Large intestine (tissue), 3 donors: ENCODE results near the gene IL7R. TPM values are rescaled to one million over a fixed set of nuclear protein-coding genes. Genes with fewer than 3 reads are reported as not detected.
"Not testable (repeated sequence)": the region's sequence is repeated elsewhere in the genome, so short reads cannot be mapped to it uniquely, and the experiment has no call there.

ENCODE experiments used
- DNase-seq, 2 donors: peaks; one replicate each; pipeline versions ENCODE4 v3.0.0 to v3.0.0-alpha.2; 2013
- H3K27ac ChIP-seq: one replicate; pipeline ENCODE4 v1.5.1; 2013; ENCODE audit warnings: low read length
- H3K27me3 ChIP-seq: 2 replicates; pipeline ENCODE4 v1.6.1; 2013; ENCODE audit warnings: low read length; ENCODE audit not compliant: control insufficient read depth, insufficient read depth
- H3K36me3 ChIP-seq: 2 replicates; pipeline ENCODE4 v1.6.1; 2013; ENCODE audit warnings: low read length; ENCODE audit not compliant: control insufficient read depth, insufficient read depth
- H3K4me1 ChIP-seq: one replicate; pipeline ENCODE4 v1.6.1; 2013; ENCODE audit warnings: low read length; ENCODE audit not compliant: control insufficient read depth, insufficient read depth
- H3K4me3 ChIP-seq: one replicate; pipeline ENCODE4 v1.5.1; 2013; ENCODE audit warnings: low read length
- H3K9me3 ChIP-seq: one replicate; pipeline ENCODE4 v1.6.1; 2013; ENCODE audit warnings: mild to moderate bottlenecking, low read depth, low read length, moderate library complexity; ENCODE audit not compliant: control insufficient read depth
- WGBS: methylation state at CpG from one replicate; pipeline ENCODE4 v1.1.5; 2013; ENCODE audit warnings: low lambda C conversion rate; ENCODE audit not compliant: insufficient coverage; 5-methylcytosine and 5-hydroxymethylcytosine counted together
- polyA plus RNA-seq: library from polyadenylated mRNA; unstranded; fragments of 120-200 nt; gene quantifications from one replicate; pipeline ENCODE4 v1.2.1, GENCODE V29; 2013

Gene IL7R
- polyA plus RNA-seq, 1 donor: 9.9 TPM

DNA sequence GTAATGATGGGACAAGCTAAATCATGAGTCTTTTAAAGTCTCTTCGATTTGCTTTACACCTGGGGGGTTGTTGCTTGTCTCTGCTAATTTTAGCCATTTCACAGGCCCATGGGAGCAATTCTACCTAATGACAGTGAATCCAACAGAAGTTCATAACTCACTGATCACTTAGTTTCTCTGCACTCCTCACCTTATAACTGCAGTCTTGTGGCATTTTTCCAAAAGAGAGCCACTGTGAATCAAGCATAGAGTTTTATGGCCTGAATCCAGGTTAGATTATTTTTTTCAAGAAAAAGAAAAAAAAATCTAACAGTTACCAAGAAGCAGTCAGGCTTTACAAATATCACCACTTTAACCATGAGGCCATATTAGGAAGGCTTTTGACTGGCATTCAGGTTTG lies 1.5 kb upstream of the IL7R start:
- Histone ChIP-seq H3K36me3 (no peaks in the 10 kb centered on the region), H3K27me3 (peaks cover 2% of the 10 kb centered on the region), H3K4me1 (no peaks in the 10 kb centered on the region), H3K27ac (no peak overlapping the region), H3K4me3 (no peak overlapping the region), H3K9me3 (no peaks in the 10 kb centered on the region)
- DNase-seq: no peak
- WGBS: no CpG with 5 or more reads among the region's 1 CpG

- H3K27ac ChIP-seq: not testable (repeated sequence)
Observed at GRCh38 chr5:35856186-35856764, 416 bp upstream of the IL7R start.

GRCh38 chr5:35857606-35858205 lies 1.0 kb downstream of the IL7R start:
- no peaks in the 10 kb centered on the region for H3K9me3 ChIP-seq
- H3K36me3 ChIP-seq: no peaks in the 10 kb centered on the region
- H3K4me3 ChIP-seq: no peak overlapping the region
- H3K27me3 ChIP-seq: peaks cover 2% of the 10 kb centered on the region
- WGBS: no CpG with 5 or more reads among the region's 2 CpGs
- no peaks in the 10 kb centered on the region for H3K4me1 ChIP-seq
- H3K27ac ChIP-seq: no peak overlapping the region
- no peak for DNase-seq

More at GRCh38 chr5:35856186-35856764, 416 bp upstream of the IL7R start:
- H3K4me3 ChIP-seq, H3K27me3 ChIP-seq, H3K36me3 ChIP-seq, DNase-seq, H3K4me1 ChIP-seq, H3K9me3 ChIP-seq: not testable (repeated sequence)
- WGBS: 100% methylated on average over 1 of the region's 5 CpGs

DNA sequence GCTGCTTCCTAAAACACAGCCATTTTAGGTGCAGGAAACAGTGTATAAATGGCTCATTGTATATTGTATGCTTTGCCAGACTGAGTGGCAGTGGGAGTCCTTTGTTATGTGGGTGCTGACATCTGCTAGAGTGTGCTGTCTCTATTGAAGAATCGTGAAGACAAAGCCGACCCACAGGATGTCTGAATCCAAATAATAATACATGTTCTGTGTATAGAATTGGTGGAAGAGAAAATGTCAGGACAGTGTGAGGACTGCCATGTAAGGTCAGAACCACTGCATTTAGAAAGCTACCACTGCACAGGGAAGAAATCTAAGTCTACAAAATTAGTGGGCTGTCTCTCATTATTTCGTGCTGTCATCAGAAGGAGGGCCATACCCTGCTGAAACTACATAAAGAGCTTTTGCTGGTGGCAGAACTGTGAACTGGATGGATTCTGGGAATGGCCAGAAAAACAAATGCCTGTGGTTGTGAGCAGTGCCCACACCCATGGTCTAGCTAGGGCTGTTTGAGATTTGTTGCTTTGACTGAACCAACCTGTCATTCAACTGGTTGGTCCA lies 2.5 kb downstream of the IL7R start:
- Histone ChIP-seq H3K27ac (no peak overlapping the region), H3K27me3 (peaks cover 2% of the 10 kb centered on the region), H3K4me1 (no peaks in the 10 kb centered on the region), H3K36me3 (no peaks in the 10 kb centered on the region), H3K9me3 (no peaks in the 10 kb centered on the region), H3K4me3 (no peak overlapping the region)
- no peak for DNase-seq
- WGBS: 60% methylated on average over 1 of the region's 3 CpGs

DNA sequence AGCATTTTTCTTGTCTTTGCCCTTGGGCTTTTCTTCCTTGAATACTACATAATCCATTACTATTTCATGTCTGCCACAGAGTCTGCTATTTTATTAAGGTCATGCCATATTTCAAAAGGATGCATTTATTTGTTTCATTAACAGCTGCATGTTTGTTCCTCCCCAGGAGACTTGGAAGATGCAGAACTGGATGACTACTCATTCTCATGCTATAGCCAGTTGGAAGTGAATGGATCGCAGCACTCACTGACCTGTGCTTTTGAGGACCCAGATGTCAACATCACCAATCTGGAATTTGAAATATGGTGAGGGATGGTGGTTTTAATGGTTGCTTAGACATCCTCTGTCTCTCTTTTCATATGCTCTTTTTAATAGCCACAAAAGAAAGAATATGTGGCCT lies 4.0 kb downstream of the IL7R start:
- Histone ChIP-seq H3K9me3 (no peaks in the 10 kb centered on the region), H3K4me3 (no peak overlapping the region), H3K4me1 (no peaks in the 10 kb centered on the region), H3K36me3 (no peaks in the 10 kb centered on the region), H3K27me3 (peaks cover 2% of the 10 kb centered on the region), H3K27ac (no peak overlapping the region)
- no peak for DNase-seq
- no CpG with 5 or more reads among the region's 1 CpG for WGBS

GRCh38 chr5:35861718-35862117 lies 5.0 kb downstream of the IL7R start:
- WGBS: no CpG with 5 or more reads among the region's 1 CpG
- H3K4me1 ChIP-seq: no peaks in the 10 kb centered on the region
- no peaks in the 10 kb centered on the region for H3K36me3 ChIP-seq
- H3K4me3 ChIP-seq: no peak overlapping the region
- H3K27ac ChIP-seq: no peak overlapping the region
- DNase-seq: no peak
- H3K9me3 ChIP-seq: no peaks in the 10 kb centered on the region
- H3K27me3 ChIP-seq: peaks cover 2% of the 10 kb centered on the region

GRCh38 chr5:35862126-35862525 lies 5.4 kb downstream of the IL7R start:
- peaks cover 2% of the 10 kb centered on the region for H3K27me3 ChIP-seq
- H3K36me3 ChIP-seq: no peaks in the 10 kb centered on the region
- H3K9me3 ChIP-seq: no peaks in the 10 kb centered on the region
- WGBS: 80% methylated on average over 1 of the region's 2 CpGs
- no peak overlapping the region for H3K4me3 ChIP-seq
- no peak for DNase-seq
- no peaks in the 10 kb centered on the region for H3K4me1 ChIP-seq
- H3K27ac ChIP-seq: no peak overlapping the region

DNA sequence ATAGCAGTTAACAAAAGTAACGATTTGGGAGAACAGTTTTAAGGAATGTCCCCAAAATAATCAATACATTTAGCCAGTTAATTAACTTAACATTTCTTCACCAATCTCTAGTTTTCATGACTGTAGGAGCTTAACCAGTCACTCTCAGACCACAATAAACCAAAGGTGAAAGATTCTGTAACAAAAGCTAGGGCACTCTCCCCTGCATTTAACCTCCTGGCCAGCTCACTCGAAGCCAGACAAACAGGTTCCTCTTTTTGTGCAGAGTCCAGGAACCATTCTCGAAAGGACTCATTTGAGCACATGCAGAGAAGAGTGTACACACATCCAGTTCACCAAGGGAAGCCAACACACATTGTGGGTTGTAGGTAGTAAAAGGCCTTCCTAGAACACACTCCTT lies 6.5 kb downstream of the IL7R start:
- no peak for DNase-seq
- no peak overlapping the region for H3K4me3 ChIP-seq
- H3K9me3 ChIP-seq: no peaks in the 10 kb centered on the region
- no peak overlapping the region for H3K27ac ChIP-seq
- H3K27me3 ChIP-seq: peaks cover 2% of the 10 kb centered on the region
- no peaks in the 10 kb centered on the region for H3K36me3 ChIP-seq
- WGBS: 60% methylated on average over 1 of the region's 3 CpGs
- no peaks in the 10 kb centered on the region for H3K4me1 ChIP-seq

GRCh38 chr5:35867998-35868397 lies 11.3 kb downstream of the IL7R start:
- DNase-seq: no peak
- WGBS: 100% methylated on average over 2 of the region's 4 CpGs
- no peaks in the 10 kb centered on the region for H3K9me3 ChIP-seq
- H3K4me1 ChIP-seq: no peaks in the 10 kb centered on the region
- H3K36me3 ChIP-seq: no peaks in the 10 kb centered on the region
- no peak overlapping the region for H3K4me3 ChIP-seq
- no peaks in the 10 kb centered on the region for H3K27me3 ChIP-seq
- no peak overlapping the region for H3K27ac ChIP-seq

GRCh38 chr5:35869685-35870277 lies 13.1 kb downstream of the IL7R start:
- Histone ChIP-seq H3K9me3 (no peaks in the 10 kb centered on the region), H3K4me1 (no peaks in the 10 kb centered on the region), H3K27ac (no peak overlapping the region), H3K27me3 (no peaks in the 10 kb centered on the region), H3K4me3 (no peak overlapping the region), H3K36me3 (no peaks in the 10 kb centered on the region)
- DNase-seq: no peak
- 40% methylated on average over 1 of the region's 5 CpGs for WGBS
